GOT3 (cell line): ENCODE measurements around the gene TCEANC.

ENCODE experiments used
- DNase-seq: peaks from one replicate; lab custom pipeline; 2025; ENCODE audit warnings: mixed read lengths; lab: John Stamatoyannopoulos, UW

Gene TCEANC

GRCh38 chrX:13692771-13693231, 39.9 kb downstream of the TCEANC start:
- no peak for DNase-seq

DNA sequence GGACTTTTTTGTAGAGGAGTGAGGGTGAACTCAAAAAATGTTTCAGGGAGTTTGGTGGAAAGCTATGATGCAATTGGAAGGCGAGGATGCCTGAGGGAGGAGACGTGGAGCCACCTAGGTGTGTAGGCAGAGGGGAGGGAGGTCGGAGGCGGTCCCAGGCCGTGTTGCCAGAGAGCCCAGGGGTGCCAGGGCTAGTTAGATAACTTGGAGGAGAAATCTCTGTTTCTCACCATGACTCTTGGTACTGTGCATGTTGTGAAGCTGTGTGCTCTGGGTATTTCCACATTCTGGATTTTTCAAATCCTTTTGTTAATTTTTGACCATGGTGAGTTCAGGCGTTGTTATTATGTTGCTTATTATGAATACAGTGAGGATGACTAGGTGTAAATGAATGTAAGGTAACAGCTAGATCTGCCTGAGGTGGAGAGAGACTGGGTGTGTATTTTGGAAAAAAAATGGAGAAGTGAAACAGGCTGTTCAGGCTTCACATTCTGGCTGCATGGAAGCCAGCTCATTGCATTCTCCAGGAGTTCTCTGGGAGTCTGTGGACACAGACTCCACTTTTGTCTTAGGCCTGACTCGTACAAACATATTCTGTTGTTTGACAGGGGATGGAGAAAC, 40.5 kb downstream of the TCEANC start:
- DNase-seq: no peak

DNA sequence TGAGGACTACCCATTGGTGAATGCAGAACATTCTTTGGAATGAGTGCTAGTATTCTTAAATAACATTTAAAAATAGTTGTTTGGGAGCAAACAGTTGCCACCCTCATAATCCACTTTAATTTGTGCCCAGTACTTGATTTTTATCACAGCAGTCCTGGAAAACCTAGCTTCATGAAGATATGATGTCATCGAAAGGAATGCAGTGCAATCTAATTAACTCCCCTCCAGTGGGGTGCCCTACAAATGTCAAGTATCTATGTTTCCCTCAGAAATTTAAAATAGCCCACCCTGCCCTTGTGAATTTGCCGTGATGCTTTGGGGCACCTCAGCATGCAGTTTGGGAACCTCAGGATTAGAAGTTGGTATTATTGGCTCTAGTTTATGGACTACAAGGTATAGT, 41.4 kb downstream of the TCEANC start:
- no peak for DNase-seq

- no peak for DNase-seq
Observed at GRCh38 chrX:13694983-13695382, 42.0 kb downstream of the TCEANC start.

- no peak for DNase-seq
Observed at GRCh38 chrX:13695601-13696115, 42.7 kb downstream of the TCEANC start.

DNA sequence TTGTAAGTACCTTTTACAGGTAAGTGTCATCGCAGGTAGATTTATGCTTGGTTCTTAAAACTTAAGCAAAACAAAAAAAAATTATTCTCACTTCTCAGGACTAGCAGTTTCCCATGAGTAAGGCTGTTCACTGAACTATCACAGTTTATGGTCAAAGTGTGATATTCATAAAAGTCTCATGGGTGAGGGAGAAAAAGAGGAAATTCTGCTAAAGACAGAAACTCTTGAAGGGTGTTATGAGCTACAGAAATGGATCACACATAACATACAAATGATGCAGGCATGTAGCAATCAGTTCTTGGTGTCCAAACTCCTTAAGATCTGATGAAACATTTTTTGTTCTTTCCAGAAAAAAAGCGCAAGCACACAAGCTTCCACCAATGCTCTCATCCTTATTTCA, 44.5 kb downstream of the TCEANC start:
- no peak for DNase-seq

- no peak for DNase-seq
Observed at GRCh38 chrX:13697976-13698375, 45.0 kb downstream of the TCEANC start.

DNA sequence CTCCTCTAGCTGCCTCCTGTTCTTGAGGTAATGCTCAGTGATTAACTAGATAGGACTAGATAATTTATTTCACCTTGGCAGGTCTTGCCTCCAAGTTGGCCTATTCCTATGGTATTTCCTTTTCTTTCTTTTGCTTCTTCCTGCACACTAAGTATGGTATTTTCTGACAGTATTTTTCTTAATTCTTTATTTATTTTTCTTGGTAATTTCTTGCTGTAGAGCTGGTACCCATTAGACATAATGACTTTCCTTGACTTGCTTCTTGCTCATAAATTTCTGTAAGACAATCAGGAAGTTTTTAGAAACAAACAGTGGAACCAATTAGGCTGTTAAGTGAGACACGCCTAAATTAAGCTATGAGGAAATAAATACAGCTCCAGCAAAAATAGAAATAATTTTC, 45.5 kb downstream of the TCEANC start:
- no peak for DNase-seq

DNA sequence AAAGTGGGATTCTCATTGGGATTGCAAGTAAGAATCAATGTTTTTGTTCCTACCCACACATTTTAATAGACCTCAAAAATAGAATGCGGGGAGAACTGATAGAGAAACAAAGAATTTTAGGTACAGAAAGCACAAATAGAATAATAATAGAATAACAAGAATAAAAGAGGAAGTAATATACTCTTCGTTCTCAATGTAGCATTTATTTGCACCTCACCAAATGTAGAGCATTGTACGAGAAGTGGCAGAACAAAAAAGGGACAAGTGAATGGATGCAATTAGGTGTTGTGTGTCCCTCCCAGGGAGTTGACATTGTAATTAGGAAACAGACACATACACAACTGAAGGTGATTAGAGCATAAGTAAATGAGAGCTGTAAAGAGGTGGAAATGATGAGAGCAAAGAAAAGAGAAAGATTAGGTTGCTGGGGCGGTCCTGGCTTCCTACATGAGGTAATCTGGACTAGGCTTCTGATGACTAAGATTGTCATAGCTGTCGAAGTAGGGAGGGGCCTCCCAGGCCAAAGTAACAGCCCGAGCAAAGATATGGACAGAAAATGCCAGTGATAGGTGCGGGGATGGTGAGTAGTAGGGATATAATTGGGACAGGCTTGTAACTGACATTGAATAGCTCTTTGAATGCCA, 46.4 kb downstream of the TCEANC start:
- DNase-seq: no peak

DNA sequence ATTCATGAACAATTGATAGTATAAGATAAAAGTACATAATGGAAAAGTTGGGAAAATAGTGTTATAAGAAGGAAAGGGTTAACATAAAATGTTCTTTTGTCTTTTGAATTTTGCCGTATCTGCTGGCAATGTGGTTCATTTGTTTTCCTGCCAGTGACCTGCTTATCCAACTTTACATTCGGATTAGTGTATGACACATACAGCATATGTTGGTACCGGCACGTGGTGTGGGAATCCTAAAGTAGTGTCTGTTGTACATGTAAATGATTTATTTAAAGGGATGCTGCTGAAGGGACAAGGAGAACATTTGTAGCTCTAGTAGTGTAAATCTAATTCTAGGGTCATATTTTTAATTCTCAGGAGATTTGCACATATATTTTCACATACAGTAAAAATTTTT, 47.4 kb downstream of the TCEANC start:
- DNase-seq: no peak

DNA sequence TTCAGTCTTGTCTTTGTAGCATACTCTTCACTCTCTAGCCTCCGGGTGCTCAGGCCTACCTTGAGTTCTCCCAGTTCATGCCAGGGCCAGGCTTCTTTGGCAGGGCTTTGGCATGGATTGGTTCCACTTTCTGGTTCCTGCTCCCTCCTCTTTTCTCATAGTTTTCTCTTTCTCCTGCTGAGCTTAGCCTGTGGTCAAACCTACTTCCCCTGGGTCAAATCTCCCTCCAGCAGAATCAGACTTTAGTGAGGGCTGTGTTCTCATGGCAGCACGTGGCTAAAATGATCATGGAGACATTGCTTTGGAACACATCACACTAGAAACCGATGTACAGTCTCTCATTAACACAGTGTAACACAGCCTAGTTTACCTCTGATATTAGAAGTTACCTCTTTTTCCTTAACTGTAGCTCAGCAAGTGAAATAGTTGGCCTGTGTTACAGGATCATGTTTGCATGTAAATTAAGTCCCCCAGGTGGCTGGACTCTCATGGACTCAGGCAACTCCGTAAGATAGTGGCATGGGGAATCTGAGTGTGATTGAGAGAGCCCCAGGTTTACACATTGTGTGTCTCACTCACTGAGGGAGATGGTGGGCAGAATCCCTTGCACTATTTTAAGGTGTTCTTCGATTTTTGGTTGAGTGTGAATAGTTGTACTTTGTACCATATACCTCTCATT, 49.3 kb downstream of the TCEANC start:
- no peak for DNase-seq

DNA sequence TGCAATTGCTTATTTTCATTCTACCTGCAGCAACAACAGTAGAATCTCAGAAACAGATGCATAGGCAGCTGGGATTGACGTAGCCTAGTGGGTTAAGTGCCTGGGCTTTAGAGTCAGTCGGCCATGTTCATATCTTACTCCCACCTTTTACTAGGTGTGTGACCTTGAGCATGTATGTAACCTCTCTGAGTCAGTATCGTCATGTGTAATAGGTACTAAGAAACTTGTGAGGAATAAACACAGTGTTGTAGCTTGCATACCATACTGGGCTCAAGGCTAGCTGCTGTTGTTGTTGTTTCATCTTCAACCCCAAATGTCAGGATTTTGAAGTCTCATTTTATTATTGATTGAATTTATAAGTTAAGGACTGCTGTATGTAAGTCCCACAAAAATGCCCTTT, 50.2 kb downstream of the TCEANC start:
- no peak for DNase-seq

GRCh38 chrX:13703589-13703988, 50.6 kb downstream of the TCEANC start:
- no peak for DNase-seq

- no peak for DNase-seq
Observed at GRCh38 chrX:13711141-13711540, 58.2 kb downstream of the TCEANC start.
